Measurements from ENCODE around the gene YIF1A.
"Not testable (repeated sequence)": the region's sequence is repeated elsewhere in the genome, so short reads cannot be mapped to it uniquely, and the experiment has no call there.

The YIF1A gene

DNA sequence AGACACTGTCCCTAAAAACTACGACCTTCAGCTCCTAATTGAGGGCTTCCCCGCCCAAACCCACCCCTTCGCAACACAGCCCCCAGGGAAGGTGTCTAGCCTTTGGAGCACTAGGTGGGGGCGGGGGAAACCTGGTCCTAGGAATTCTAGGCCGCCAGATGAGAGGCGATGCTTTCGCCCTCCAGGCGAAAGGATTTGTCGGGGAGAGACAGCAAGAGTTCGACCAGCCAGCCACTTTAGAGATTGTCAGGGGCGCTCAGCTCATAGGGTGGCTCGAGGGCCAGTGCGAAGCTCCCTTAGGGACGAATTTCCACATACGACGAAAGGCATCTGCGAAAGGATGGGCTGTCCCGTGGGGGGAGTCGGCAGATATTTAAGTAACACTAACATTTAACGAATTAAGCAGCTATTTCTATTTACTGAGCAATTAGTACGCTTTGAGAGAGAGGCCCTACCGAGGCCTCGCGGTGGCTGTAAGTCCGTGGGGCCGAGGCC is 22.6 kb upstream of the YIF1A start:
- no peak for DNase-seq

DNA sequence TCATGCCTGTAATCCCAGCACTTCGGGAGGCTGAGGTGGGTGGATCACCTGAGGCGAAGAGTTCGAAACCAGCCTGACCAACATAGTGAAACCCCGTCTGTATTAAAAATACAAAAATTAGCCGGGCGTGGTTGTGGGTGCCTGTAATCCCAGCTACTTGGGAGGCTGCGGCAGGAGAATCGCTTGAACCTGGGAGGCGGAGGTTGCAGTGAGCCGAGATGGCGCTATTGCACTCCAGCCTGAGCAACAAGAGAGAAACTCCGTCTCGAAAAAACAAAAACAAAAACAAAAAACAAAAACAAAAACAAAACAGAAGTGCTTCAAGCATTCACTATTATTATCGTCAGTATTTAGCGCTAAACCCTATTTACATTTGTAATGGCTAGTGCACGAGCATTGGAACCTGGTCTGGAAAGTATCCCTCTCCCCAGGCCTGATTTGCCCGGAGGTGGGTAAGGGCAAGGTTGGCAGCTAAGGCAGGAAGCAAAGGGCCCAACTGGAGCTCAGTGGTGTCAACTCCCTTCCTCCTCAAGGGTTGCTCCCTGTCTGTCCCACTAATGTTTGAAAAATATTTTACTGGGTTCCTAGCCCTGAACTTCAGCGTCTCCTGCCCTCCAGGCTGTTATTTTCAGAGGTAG is 22.0 kb upstream of the YIF1A start:
- DNase-seq, result not testable (repeated sequence)

DNA sequence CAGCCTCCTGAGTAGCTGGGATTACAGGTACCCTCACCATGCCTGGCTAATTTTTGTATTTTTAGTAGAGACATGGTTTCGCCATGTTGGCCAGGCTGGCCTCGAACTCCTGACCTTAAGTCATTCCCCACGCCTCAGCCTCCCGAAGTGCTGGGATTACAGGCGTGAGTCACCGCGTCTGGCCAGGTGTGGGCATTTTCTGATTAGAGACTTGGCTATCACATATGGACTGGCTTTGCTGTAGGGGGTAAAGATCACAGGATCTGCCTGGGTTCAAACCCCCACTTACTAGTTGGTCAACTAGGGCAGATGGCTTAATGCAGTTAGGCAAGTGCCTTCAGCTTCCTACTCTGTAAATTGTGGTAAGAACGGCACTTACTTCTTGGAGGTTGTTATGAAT is 21.4 kb upstream of the YIF1A start:
- DNase-seq, result no peak

DNA sequence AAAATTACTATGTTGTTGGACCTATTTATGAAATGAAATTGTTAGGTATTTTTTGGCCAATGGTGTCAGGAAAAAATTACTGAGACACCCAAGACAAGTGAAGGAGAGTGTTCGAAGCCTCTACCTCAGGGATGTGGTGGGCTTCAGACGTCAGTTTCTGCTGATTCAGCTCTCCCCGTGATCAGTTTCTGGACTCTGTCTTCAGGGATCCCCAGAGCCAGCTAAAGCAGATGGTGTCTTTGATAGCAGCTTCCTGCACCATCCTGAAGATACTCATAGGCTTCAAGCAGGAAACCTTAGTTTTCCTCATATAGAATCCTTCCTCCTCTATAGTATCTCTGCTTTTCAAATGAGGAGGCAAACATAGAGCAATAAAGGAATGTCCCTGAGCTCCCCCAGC is 20.5 kb upstream of the YIF1A start:
- DNase-seq, result no peak

DNA sequence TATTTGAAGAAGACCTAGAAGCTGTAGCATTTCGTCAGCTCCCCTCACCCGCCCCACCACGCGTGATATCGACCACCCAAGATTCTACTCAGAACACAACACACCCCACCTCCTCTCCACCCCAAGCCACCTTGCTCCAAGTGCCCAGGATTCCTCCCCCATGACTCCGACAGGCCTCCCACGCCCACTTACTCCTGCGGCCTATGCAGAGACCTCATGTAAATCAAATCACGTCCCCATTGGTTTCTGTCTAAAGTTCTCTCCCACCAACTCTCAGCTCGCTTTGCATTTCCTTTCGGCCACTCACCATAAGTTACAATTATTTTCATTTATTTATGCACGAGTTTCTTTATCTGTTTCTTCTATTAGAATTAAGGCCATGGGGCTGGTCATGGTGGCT is 13.7 kb upstream of the YIF1A start:
- no peak for DNase-seq

DNA sequence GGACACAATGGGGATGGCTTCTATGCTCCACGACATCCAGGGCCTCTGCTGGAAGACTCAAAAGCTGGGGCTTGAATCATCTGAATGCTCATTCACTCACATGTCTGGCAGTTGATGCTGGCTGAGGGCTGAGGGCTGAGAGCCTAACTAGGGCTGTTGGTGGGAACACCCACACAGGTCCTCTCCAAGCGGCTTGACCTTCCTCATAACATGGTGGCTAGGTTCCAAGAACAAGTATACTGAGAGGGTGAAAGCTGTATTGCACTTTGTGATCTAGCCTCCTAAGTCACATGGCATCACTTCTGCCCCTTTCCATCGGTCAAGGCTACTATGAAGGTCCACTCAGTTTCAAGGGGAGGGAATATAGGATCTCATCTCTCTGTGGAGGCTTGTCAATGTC is 10.2 kb upstream of the YIF1A start:
- no peak for DNase-seq

DNA sequence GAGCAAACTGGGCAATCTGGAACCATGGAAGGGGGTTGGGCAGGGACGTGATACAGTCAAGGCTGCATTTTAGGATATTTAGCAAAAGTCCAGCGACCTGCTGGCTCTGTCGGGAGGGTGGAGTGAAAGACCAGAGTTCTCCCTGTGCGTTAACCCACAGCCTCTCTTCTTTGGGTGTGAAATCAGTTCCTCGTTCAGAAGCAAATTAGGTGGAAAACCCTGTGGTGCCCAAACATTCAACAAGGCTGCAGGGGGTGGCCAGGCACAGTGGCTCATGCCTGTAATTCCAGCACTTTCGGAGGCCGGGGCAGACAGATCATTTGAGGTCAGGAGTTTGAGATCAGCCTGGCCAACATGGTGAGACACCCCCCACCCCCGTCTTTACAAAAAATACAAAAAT is 8.7 kb upstream of the YIF1A start:
- DNase-seq, result no peak

DNA sequence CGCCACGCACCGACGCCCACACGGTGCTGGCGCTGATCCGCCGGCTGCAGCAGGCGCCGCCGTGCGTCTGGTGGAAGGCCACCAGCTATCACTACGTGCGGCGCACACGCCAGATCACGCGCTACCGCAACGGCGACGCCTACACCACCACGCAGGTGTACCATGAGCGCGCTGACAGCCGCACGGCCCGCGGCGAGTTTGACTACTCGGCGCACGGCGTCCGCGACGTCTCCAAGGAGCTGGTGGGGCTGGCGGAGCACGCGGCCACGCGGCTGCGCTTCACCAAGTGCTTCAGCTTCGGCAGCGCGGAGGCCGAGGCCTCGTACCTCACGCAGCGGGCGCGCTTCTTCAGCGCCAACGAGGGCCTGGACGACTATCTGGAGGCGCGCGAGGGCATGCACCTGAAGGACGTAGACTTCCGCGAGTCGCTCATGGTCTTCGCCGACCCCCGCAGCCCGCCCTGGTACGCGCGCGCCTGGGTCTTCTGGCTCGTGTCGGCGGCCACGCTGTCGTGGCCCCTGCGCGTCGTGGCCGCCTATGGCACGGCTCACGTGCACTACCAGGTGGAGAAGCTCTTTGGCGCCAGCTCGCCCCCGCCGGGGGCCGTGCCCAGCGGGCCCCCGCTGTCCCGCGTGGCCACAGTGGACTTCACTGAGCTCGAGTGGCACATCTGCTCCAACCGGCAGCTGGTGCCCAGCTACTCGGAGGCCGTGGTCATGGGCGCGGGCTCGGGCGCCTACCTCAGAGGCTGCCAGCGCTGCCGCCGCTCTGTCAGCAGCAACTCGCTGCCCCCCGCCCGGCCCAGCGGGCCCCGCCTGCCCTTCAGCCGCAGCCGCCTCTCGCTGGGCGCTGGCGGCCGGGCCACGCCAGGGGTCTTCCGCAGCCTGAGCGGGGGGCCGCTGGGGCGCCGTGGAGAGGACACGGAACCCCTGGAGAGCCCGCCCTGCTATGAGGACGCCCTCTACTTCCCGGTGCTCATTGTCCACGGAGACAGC is 6.0 kb upstream of the YIF1A start:
- DNase-seq, result no peak

DNA sequence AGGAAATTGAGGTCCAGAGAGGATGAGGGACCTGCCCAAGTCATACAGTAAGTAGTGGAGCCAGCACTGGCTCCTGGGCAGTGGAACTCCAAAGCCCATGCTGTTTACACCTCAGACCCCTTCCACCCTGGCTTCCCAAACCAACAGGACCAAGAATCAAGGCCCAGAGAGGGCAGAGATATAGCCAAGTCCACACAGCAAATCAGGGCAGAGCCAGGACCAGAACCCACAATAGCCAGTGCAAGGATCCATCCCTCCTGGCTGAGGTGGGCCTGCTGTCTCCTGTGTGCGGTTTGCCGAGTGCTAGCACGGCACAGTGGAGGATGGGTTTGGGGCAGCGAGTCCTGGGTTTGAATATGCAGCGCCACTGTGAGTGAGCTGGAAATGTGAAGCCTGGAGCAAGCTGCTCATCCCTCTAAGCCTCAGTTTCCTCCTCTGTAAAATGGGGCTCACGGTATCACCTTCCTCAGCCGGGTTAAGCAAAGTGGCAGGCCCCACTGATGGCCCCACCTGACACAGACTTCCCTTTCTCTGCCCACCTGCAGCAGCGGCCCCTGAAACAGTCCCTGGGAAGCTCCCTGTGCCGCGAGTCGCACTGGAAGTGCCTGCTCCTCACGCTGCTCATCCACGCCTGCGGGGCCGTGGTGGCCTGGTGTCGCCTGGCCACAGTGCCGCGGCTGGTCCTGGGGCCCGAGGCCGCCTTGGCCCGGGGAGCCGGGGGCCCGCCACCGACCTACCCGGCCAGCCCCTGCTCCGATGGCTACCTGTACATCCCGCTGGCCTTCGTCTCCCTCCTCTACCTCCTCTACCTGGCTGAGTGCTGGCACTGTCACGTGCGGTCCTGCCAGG is 5.1 kb upstream of the YIF1A start:
- DNase-seq, result no peak

DNA sequence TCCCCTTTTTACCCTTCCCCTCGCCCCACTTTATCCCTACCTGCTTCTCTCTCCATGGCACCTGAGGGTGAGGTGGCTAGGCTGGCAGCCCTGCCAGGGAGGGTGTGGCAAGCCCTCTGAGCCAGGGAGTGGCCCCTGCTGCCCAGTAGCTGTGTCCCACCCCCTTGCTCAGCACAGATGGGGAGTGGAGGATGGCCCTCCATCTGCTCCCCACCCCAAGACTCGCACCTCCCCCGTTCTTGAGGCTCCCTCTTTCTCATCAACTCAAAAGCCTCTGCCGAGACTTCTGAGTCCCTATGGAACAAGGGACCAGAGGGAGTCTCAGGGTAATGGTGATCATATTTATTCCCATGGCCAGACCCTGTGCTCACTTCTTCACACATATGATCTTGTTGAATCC is 4.4 kb upstream of the YIF1A start:
- no peak for DNase-seq

DNA sequence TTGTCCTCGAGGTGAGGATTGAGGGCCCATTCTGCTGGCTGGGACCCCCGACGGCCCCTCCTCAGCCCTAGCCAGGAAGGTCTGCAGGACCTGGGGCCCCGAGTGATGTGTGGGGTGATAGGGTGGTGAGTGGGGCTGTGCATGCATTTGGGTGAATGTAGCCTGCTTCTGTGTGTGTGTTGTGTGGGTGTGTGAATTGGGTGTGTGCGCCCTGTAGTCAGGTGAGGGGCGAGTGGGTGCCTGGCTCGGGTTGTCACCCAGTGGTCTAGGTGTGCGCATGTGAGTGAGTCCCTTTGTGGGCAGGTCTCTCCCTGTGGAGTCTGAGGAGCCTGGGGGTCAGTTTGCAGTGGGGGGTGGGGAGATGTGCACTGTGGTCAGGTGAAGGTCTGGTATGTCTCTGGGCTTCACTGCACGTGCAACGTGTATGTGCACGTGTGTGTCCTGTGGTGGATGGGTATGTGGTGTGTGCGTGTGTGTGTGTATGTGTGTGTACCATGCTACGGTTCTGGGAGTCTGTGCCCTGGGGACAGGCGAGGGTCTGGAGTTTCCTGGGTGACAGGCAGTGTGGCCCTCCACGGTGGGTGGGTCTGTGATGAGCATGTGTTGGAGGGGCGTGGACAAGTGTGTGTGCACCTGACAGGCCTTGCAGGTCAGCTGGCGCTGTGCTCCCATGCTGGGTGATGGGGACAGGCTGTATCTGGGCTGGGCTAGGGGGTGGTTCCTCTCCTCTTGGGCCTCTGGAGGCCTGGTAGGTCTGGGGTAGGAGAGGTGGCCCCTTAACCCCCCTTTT is 3.8 kb upstream of the YIF1A start:
- DNase-seq, result no peak

DNA sequence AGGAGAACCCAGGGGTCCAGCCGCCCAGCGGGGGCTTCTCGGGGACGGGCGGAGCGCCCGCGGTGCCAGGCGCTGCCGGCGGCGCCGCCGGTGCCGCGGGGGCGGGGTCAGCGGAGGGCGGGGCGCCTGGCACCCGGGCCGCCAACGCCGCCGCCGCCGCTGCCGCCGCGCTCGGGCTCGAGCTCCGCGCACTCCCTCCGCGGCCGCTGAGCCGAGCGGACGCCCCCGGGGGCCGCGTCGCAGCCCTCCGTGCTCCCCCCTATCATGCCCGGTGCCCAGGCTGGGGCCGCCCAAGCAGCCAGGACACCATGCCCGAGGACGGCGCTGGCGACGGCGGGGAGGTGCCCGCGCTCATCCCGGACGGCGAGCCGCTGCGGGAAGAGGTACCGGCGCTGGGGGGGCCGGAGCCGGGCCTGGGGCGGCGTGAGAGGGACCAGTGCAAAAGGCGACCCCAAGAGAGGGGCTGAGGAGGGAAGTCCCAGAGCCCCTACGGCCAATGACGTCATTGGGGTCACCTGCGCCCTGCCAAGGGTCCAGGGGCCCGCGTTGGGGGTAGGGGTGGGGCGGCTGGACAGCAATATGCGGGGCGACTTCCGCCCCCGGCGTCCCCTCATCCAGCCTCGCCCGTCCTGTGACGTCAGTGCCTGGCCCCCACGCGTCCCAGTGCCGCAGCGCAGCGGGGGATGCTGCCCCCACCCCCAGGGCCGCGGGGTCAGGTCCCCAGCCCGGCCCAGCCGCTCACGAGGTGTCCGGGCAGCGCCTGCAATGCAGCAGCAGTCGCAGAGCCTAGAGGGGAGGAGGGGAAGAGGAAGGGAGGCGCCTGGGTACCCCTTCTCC is 3.0 kb upstream of the YIF1A start, which contains the start of gene TMEM151A:
Gene TMEM151A, plus strand, starts transcription at position 189 of the 837 bp plus-strand sequence. Its CDS starts 120 bp downstream, at position 309.
- no peak for DNase-seq

DNA sequence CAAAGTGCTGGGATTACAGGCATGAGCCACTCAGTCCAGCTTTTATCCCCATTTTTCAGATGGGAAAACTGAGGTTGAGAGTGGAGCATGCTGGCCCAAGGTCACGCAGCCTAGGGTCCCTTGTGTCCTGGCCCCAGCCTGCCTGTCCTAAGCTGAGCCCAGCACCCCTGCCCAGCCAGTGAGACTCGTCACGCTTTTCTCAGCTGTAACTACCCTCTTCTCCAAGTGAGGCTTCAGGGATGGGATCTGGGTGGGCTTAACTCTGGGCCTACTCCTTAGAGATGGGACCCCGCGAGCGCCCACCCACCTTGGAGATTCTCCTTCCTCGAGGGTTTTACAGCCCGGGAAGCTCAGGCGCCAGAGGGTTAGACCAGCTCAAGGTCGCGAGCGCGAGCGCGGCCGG is 2.4 kb upstream of the YIF1A start:
- peak; percentile 31 for DNase-seq

DNA sequence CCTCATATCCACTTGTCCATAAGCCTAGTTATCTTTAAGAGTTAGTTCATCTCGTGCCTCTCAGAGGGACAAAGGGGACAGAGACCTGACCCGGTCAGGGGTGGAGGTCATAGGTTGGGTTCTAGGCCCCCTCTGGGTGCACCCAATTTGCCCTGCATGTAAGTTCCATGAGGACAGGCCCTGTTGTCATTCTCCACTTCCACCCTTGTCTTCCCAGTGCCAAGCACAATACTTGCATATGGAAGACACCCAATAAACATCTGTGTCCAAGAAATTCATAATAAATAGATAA is 1.3 kb upstream of the YIF1A start:
- no peak for DNase-seq

DNA sequence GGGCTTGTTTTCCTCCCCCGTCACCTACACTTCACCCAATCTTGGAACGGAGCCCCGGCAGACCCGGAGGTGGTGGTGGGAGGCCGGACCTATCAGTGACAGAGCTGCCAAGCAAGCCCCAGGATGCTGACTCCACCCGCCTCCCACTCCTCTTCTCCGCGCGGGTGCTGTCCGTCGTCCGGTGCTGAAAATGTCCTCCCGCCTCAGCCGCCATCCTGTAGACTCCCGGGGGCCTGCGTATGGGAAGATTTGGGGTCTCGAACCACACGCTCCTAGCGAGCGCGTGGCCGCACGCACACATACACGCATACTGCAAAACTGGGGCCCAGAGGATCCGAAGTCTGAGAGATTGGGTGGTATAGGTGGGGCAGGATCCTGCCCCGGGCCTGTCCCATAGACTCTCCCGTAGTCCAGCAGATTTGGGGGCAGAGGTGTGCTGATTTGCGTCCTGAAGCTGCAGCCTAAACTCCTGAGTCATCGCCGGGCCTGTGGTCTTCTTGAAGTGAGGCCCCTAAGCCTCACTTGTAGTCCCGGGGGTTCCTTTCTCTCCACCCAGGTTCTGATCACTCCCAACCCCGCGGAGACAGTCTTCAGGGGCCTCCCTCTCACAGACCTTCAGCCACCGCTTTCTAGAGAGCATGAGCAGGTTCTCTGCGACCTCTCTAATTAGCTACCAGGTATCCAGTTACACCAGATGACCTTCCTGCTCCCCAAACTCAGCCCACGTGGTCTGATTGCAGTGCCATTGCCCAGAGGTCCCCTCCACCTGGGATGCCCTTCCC is 796 bp upstream of the YIF1A start:
- DNase-seq, result peak; percentile 72

DNA sequence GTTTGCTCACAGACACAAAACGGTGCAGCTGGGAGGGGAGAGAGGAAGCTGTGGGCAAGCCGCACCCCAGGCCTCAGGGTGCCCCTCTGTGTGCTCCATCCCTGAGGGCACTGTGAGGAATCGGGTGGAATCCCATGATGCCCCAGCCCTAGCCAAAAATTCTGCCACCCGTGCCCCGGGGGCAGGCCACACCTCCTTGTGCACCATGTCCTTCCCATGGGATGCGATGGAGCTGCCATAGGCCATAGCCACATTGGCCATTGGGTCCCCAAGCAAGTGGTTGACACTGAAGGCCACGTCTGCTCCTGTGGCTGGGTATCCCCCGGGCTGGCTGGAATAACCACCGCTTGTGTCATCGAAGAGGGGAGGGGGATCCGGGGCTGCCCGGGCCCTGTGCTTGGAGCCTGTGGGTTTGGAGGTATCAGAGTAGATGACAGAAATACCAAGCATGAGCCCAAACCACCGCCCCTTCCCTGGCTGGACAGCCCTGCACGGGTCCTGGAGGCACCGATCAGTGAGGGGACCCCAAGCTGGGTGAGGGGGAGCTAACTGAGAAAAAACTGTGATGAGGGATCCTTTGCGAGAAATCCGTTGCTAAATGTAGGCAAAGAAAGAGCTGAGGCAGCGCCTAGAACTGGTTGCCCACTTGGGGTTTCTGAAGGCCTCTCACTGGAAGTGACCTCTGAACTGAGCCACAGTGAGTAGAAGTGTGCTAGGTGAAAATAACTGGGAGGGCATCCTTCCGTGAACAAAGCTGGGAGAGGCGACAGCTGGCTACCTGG is 863 bp downstream of the YIF1A start:
- no peak for DNase-seq

DNA sequence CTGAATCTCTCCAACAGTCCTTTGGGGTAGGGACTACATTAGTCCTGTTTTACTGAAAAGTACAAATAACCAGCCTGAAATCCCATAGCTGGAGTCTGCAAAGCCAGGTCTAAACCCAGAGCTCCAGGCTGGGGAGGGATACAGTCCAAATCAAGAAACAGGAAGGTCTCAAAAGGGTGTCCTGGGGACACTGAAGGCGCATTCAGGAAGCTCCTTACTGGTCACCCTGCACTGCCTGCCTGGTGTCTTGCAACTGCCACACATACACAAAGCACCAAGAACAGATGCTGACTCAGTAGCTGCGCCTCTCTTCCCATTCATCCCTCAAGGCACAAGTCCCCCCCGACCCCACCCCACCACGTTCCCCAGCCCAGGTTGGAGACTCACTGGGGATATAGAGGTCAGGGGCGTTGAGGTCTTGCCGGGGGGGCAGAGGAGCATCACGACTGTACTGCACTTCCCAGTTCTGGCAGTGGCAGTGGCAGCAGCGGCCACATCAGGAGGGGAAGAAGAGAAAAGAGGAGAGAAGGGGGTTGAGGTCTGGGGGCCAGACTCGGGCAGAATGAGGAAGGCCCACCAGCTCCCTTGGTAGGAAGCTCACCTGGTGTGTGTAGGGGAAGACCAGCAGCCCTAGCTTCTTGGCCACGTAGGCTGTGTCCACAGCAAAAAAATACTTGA is 1.6 kb downstream of the YIF1A start:
- DNase-seq, result no peak

DNA sequence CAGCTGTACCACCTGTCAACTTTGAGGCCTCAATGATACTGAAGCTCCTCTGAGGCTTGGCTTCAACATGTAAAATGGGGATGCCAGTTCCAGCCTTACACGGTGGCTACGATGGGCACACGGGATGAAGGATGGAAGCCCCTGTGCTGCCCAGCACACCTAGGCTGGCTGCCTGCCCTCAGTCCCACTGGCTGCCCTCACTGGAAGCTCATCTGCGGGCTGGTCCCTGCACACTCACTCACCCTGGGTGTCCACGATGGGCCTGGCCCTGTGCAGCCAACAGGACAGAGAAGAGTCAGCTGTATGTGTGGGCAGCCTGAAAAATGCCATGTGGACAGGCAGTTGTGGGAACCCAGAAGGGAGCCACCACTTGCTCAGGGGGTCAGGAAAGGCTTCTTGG is 2.2 kb downstream of the YIF1A start:
- DNase-seq, result no peak

DNA sequence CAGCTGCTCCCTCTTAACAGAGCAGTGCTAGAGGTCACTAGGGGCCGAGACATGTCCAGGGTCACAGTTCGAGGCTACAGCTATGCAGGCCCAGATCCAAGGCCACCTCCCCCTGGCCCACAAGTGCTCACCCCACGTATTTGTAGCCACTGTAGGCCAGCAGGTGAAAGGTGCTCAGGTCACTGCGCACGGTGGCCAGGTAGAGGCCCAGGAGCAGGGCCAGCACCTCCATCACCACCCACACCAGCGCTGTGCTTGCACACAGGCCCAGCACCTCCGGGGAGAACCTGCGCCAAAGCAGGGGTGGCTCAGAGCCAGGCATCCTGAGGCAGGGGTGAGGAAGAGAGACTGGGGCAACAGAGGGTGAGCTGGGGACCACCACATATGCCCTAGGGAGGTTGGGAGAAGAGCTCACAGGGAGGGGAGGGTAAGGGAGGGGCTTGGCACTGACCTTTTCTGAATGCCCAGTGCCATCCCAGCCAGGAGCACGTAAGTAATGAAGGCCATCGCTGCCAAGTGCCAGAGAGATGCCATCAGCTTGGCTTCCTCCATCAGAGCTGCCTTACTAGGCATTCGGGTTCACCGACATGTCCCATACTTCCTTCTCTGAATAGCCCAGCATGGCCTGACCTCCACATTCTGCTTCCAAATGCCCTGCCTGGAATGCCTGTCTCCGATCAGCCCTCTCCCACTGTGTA is 3.5 kb downstream of the YIF1A start:
- no peak for DNase-seq
